Activated T-cell treated with anti-CD3 and anti-CD28 coated beads for 24 hours (primary cell): ENCODE data around the gene PYGO2.
A peak's percentile ranks its signal among the peaks of the same experiment; 100 is the strongest.
"Not testable (repeated sequence)": the region's sequence is repeated elsewhere in the genome, so short reads cannot be mapped to it uniquely, and the experiment has no call there.

Source experiments
- DNase-seq: peaks from one replicate; pipeline ENCODE4 v3.0.0-alpha.2; 2020; ENCODE audit warnings: low read depth

The PYGO2 gene

DNA sequence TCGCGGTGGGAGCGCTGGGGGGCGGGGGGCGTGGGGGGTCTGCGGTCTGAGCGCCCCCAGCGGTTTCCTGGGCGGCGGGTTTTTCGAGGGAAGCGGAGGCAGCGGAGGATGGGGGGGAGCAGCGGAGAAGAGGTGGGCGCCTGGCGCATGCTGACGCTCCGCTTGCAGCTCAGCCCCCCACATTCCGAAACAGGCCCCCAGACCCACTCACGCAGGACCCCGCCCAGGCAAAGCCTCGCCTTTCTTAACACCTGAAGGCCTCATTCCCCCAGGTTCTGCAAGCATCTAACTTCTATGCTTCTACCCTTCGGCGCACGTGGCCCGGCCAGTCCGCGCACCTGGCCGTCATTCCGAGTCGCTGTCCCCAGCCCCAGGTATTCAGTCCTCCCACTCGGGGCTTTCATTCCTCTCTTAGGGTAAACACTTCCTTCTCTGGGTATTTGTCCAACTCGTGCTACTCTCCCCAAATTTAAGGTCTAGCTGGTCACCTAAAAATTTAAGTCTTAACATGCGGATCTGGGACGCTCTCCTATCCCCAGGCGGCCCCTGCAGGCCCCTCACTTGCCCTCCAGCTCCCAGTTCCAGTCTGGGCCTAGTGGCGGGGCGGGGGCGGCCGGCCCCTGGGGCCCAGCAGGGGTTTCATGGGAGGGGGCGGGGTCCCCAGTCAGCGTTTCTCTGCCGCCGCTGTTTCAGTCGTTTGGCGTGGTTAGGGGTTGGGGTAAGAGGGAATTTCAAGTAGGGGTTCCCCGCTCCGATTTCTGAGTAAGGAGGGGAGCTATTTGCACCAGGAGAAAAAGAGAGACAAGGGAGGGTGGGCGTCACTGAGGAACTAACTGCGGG lies 38.2 kb upstream of the PYGO2 start:
- DNase-seq: peak; percentile 49

DNA sequence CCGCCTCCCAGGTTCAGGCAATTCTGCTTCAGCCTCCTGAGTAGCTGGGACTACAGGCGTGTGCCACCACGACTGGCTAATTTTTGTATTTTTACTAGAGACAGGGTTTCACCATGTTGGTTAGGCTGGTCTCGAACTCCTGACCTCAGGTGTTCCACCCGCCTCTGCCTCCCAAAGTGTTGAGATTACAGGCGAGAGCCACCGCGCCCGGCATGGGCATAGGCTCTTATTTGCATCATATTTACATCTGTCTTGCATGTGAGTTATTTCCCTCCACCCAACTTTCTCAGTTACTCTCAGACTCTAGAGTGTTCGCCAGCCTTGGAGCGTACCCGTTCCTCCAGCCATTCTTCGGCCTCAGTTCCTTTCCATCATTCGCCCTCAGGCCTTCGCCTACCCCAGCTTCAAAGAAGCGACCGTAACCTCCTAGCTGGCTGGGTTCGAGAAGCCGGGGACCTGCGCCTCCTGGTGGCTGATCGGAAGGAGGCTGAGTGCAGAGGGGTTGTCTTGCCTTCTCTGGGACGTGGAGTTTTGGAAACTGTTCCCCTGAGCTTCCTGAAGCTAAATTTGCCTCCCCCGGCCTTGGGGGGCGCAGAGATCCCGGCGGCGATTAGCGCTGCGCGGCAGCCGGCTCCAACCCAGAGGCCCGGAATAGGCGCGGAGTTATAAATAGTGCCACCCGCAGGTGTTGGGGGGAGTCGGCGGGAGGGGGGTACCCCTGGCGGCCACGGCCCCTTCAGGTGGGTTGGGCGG lies 37.4 kb upstream of the PYGO2 start:
- DNase-seq: peak; percentile 74

DNA sequence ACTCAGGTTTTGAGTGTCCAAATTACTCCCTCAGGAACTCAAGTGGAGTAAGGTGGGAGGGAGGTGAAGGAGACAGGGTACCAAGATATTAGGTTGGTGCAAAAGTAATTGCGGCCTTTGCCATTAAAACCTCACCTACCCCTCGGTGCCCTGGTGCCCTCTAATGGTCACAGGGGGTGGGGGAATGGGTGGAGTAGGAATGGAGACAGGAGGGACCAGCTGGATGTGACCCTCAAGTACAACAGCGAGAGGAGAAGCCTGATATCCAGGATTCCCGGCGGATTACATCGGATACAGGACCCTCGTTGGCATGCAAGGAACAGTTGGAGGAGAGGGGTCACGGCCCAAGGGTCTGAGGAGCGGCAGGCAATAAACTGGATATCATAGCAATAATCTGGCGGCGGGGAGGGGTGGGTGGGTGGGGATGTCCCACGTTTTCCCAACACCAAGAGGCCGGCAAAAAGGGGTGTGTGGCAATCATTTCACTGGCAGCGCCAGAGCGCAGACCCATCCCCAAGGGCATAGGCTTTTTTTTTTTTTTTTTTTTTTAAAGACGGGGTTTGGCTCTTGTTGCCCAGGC lies 36.7 kb upstream of the PYGO2 start:
- DNase-seq: no peak

DNA sequence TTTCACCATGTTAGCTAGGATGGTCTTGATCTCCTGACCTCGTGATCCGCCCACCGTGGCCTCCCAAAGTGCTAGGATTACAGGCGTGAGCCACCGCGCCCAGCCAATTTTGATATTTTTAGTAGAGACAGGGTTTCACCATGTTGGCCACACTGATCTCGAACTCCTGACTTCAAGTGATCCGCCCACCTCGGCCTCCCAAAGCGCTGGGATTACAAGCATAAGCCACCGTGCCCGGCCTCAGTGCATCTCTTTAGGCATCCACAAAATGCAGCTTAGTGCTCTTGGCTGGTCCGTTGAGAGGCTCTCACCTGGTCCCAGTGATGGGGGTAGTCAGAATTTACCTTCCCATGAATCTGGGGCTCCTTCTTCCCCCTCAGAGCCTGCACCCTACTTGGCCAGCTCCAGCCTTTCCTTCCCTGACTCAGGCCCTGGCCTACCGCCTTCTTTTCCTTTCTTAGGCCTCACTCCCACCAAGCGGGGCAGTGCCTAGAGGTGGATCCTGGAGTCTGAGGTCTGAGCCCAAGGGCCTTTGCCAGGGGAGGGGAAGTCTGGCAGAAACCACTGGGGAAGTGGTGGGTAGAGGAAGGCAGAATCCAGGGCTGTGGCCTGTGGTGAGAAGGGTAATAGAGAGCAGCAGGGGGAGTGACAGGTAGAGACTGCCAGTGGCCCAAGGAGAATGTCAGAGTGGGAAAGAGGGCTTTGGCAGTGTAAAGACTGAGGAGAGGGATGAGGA lies 35.6 kb upstream of the PYGO2 start:
- DNase-seq: no peak

DNA sequence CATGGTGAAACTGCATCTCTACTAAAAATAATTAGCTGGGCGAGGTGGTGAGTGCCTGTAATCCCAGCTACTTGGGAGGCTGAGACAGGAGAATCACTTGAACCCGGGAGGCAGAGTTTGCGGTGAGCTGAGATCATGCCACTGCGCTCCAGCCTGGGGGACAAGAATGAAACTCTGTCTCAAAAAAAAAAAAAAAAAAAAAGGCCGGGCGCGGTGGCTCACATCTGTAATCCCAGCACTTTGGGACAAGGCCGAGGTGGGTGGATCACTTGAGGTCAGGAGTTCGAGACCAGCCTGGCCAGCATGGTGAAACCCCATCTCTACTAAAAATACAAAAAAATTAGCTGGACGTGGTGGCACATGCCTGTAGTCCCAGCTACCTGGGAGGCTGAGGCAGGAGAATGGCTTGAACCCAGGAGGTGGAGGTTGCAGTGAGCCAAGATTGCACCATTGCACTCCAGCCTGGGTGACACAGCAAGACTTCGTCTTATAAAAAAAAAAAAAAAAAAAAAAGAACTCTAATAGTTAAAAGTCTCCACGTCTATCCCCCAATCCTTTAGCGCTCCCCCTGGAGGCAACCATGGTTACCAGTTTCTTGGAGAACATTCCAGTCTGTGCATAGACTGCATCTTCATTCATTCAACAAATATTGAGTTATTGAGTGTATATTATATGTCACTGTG lies 33.9 kb upstream of the PYGO2 start:
- not testable (repeated sequence) for DNase-seq

DNA sequence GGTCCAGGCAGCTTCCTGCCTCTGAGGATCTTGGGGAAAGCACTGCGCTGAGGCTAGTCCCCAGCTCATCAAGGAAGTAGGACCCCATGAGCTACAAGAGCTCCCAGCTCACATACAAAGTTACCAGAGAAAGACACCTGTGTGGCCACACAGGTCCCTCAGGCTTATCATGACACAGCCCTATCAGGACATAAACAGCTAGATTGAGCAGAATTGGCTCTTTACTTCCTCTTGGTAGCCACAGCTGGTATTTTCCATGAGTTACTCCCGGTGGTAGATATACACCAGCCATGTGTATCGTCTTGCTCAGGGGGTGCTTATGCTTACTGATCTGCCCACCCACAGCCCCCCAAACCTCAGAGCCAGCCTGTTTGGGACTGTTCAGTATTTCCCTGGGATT lies 33.0 kb upstream of the PYGO2 start:
- DNase-seq: no peak

DNA sequence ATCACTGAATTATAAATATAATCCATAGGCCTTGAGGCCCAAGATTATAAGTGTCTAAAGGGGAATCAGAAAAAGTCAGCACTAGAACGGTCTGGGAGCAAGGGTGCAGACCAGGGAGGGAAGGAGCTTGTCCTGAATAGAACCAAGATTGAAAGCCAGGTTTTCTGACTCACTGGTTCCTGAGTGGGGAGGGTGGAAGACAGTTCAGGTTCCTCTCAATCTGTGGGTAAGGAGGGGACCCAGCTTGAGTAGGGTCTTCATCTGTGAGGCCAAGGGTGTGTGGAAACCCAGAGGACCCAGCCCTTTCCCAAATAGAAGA lies 32.6 kb upstream of the PYGO2 start:
- no peak for DNase-seq

DNA sequence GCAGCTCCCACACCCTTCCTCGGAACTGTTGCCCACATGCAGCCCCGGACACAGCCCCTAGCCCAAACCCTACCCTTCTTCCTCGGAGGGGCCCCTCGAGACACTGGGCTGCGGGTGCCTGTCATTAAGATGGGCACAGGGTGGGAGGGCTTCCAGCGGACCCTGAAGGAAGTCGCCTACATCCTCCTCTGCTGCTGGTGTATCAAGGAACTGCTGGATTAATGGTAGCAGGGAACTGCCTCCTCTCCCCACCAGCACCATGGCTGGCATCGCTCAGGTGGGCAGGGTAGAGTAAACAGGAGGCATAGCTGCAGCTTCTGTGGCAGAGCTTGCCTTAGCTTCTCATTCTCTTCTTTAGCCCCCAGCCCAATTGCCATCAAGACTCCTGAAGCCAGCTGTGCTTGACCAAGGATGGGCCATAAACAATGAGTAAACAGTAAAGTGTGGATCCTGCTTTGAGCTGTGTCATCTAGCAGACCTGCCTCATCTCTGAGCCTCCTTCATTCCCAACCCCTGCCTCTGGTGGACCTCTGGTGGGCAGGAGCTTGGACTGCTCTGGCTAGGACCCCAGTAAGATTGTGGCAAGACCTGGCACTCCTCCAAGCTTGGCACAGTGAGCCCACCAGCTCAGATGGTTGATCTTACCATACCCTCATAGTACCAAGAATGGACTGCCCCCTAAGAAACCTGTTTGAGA lies 32.1 kb upstream of the PYGO2 start, which contains the start of gene LENEP:
Gene LENEP, plus strand, starts transcription at position 15 of the 697 bp plus-strand sequence. Its CDS starts 22 bp downstream, at position 37.
- DNase-seq: no peak

DNA sequence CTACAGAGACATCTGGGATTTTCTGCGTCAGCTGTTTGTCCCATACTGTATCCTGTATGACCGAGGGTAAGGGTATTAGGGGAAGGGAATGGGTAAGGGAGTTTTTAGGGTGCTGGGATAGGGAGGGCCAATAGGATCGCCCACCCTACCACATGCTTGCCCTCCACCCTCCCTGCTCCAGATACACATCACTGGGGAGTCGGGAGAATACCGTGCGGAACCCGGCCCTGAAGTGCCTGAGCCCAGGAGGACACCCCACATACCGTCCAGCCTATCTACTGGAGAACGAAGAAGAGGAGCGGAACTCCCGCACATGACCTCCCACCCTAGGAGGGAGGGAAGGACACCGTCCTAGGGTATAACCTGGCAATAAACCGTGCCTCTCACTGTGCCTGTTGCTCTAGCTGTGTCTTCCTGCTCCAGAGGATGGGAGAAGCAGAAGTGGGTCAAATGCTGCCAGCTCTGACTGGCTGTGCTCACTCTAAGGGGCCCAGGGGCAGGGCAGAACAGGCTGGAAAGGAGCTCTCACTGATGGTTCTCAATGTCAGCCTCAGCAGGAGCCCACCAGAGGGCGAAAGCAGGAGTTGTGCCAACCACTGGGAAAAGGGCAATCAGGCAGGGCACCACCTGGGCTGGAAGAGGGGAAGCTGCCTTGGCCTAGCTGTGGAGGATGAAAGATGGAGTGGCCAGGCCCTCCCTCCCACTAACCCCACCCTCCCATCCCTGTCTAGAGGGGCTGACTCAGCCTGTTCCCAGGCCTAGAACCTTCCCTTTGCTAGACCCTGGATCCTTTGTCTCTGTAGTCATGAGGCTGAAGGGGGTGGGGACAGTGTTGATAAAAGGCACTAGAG lies 31.4 kb upstream of the PYGO2 start:
- DNase-seq: no peak

DNA sequence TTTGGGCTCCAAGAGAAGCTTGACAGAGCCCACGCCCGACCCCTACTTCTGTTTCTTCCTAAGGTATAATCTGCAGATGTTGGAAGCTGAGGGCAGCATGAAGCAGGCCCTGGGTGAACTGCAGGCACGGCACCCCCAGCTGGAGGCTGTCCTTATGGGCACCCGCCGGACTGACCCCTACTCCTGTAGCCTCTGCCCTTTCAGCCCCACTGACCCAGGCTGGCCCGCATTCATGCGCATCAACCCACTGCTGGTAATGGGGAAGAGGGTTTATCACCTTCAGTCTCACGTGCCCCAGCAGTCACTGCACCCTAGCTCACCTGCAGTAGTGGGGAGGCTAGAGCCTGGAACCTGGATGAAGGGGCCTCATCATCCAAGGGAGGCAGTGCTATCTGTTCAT lies 28.7 kb upstream of the PYGO2 start:
- no peak for DNase-seq

DNA sequence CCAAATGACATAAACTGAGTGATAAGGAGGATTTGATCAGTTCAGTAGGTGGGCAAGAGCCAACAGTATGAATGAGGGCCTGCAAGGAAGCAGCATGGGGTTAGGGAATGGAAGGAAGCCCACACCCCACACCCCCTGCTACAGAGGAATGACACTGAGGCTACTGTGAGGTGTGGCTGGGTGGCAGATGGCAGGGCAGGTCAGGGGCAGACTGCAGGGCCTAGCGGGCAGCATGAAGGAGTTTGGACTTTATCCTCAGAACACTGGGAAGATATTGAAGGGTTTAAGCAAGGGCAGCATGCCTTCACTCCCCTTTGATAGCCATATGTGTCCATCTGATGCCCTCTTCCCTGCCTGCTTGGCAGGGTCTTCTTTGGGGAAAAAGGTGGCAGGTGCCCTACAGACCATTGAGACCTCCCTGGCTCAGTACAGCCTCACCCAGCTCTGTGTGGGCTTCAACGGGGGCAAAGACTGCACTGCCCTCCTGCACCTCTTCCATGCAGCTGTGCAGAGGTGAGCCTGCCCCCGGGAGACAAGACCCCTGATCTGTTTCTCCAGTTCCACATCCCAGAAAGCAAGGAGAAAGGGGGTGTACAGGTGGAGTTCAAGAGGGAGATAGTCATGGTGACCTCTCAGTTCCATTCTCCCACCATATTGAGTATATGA lies 27.7 kb upstream of the PYGO2 start:
- DNase-seq: no peak

DNA sequence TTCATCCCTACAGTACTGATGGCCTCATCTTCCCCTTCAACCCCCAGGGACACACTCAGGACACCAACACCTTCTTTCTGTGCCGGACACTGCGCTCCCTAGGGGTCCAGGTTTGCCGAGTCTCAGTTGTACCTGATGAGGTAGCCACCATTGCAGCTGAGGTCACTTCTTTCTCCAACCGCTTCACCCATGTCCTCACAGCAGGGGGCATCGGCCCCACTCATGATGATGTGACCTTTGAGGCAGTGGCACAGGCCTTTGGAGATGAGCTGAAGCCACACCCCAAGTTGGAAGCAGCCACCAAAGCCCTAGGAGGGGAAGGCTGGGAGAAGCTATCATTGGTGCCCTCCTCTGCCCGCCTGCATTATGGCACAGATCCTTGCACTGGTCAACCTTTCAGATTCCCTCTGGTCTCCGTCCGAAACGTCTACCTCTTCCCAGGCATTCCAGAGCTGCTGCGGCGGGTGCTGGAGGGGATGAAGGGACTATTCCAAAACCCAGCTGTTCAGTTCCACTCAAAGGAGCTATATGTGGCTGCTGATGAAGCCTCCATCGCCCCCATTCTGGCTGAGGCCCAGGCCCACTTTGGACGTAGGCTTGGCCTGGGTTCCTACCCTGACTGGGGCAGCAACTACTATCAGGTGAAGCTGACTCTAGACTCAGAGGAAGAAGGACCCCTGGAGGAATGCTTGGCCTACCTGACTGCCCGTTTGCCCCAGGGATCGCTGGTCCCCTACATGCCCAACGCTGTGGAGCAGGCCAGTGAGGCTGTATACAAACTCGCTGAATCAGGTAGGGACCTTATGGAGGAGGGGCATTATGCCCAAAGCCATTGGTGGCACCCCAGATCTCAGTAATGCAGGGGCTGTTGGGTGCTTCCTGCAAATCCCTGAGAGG lies 26.7 kb upstream of the PYGO2 start:
- no peak for DNase-seq

DNA sequence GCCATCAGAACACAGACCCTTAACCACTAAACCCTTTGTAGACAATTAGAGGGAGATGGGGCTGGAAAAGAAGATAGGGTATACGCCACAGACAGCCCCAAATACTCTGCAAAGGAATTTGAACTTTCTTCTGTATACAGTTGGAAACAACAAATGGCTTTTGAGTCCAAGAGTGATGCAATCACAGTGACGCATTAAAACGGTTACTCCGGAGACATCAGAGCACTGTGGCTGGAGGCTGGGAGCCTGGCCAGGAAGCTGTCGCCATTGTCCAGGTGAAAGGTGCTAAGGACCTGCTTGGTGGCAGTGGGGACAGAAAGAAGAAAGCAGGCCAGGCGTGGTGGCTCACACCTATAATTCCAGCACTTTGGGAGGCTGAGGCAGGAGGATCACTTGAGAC lies 25.7 kb upstream of the PYGO2 start:
- no peak for DNase-seq

DNA sequence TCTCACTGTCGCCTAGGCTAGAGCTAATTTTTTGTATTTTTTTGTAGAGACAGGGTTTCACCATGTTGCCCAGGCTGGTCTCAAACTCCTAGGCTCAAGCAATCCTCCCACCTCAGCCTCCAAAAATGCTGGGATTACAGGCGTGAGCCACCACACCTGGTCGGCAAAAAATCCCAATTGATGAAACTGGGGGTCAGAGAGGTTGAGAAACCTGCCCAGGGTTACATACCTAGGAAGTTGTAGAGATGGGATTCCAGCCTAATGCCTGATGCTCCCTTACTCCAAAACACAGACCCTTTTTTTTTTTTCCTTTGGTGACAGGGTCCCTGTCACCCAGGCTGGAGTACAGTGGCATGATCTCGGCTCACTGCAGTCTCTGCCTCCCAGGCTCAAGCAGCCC lies 25.2 kb upstream of the PYGO2 start:
- DNase-seq: not testable (repeated sequence)

DNA sequence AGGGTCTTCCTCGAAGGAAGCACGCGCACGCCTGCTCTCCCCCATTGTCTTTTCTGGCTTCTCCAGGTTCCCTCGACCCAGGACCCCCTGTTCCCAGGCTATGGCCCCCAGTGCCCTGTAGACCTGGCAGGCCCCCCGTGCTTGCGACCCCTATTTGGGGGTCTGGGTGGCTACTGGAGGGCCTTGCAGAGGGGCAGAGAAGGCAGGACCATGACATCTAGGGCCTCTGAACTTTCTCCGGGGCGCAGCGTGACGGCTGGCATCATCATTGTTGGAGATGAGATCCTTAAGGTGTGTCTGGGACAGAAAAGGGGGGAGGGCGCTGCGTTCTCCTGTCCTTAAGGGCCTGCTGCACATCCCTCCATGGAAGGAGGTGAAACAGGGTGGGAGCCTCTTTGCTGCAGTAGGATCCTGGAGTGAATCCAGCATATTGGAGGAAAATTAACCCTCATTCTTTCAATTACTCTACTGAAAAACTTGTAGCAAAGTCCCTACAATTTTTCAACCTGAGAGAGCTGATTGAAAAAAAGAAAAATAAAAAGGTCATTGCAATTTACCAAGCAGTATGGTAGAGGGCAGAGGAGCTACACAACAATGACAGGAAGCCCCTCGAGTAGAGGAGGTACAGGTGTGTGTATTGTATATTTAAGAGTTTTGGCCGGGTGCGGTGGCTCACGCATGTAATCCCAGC lies 22.3 kb upstream of the PYGO2 start:
- DNase-seq: no peak

DNA sequence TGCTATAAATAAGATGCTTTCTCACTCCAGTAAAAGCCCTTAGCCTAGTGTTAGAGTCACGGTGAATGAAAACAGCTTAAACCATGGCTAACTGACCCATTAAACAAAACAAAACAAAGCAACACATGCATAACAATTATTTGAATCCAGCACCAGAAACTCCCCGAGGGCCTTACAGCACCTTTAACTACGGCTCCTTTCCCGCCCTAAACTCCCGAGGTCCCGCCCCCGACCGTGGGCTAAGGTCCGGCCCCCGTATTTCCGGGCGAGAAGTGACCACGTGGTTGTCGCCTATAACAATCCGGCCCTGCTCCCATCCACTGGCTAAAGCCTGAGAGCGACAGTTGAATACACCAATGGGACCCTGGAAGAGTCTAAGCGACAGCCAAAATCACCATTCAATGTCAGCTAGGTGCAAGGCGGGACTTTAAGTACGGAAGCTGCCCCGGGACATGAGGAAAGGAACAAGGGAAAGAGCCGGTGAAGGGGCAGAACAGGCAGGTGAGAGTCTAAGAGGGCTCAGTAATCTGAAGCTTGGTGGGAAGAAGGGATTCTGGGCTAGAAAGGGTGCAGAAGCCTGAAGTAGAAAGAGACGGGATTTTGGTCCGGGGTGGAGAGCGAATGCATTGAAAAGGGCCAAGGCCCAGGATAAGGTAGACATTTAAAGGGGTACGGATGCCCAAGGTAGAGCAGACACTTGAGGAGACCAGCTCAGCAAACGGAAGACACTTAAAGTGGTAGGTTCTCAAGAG lies 21.5 kb upstream of the PYGO2 start, which contains the start of gene FLAD1:
Gene FLAD1, plus strand, starts transcription at position 448 of the 752 bp plus-strand sequence. CDS start 351 bp downstream, outside the sequence.
- DNase-seq: peak; percentile 96

DNA sequence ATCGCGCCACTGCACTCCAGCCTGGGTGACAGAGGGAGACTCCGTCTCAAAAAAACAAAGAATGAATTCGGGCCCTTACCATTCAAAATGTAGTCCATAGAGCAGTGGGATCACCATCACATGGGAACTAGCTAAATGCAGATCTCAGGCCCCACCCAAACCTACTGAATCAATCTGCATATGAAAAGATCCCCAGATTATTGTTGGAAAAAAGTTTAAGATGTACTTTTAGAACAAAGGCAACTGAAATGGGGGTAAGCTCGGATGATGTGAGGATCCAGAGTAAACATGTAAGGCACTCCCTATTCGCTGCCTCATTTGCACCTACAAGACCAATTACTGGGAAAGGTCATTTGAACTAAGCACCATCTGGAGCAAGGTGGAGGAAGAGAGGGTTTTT lies 20.8 kb upstream of the PYGO2 start:
- no peak for DNase-seq
